OCI-LY1 (cell line): ENCODE results near the gene CPN2.

ENCODE experiments used
- H2AFZ ChIP-seq: fragments of 200-600 bp; sonication (generic), shearing (Covaris generic); 2 replicates; pipeline ENCODE4 v1.6.0; 2014; ENCODE audit warnings: antibody characterized with exemption, mild to moderate bottlenecking, low read length
- H3F3A ChIP-seq: fragments of 200-600 bp; sonication (generic), shearing (Covaris generic); 2 replicates; pipeline ENCODE4 v1.6.0; 2014; ENCODE audit warnings: mild to moderate bottlenecking, antibody characterized with exemption, low read length, moderate library complexity; ENCODE audit not compliant: insufficient read depth
- H3K27ac ChIP-seq: fragments of 200-600 bp; sonication (generic); 2 replicates; pipeline ENCODE4 v1.5.1; 2014; ENCODE audit warnings: low read length, mixed run types, mild to moderate bottlenecking, low read depth; ENCODE audit not compliant: poor library complexity, severe bottlenecking
- H3K27me3 ChIP-seq: fragments of 200-600 bp; sonication (generic); 2 replicates; pipeline ENCODE4 v1.6.0; 2014; ENCODE audit warnings: antibody characterized with exemption, mild to moderate bottlenecking, low read length, moderate library complexity; ENCODE audit not compliant: insufficient read depth
- H3K36me3 ChIP-seq: fragments of 200-600 bp; sonication (generic); 2 replicates; pipeline ENCODE4 v1.6.1; 2014; ENCODE audit warnings: mild to moderate bottlenecking, antibody characterized with exemption, low read length, moderate library complexity, mixed read lengths; ENCODE audit not compliant: insufficient read depth
- H3K4me1 ChIP-seq: fragments of 200-600 bp; sonication (generic); 2 replicates; pipeline ENCODE4 v1.5.1; 2014; ENCODE audit warnings: mild to moderate bottlenecking, low read length, moderate library complexity; ENCODE audit not compliant: insufficient read depth, severe bottlenecking
- H3K4me2 ChIP-seq: fragments of 200-600 bp; sonication (generic), shearing (Covaris generic); 2 replicates; pipeline ENCODE4 v1.6.1; 2014; ENCODE audit warnings: low read length
- H3K4me3 ChIP-seq: fragments of 200-600 bp; sonication (generic); 2 replicates; pipeline ENCODE4 v1.5.1; 2014; ENCODE audit warnings: low read length, low read depth, mild to moderate bottlenecking, mixed read lengths; ENCODE audit not compliant: poor library complexity, severe bottlenecking
- H3K79me2 ChIP-seq: fragments of 200-600 bp; shearing (Covaris generic); 2 replicates; pipeline ENCODE4 v1.6.1; 2016; ENCODE audit warnings: mixed run types, low read length, mixed read lengths; ENCODE audit not compliant: insufficient read depth
- H3K9ac ChIP-seq: fragments of 200-600 bp; sonication (generic), shearing (Covaris generic); 2 replicates; pipeline ENCODE4 v1.6.1; 2014; ENCODE audit warnings: mild to moderate bottlenecking, low read length, mixed read lengths
- H3K9me2 ChIP-seq: fragments of 200-600 bp; sonication (generic), shearing (Covaris generic); 2 replicates; pipeline ENCODE4 v1.6.1; 2014; ENCODE audit warnings: low read depth, mild to moderate bottlenecking, low read length, mixed read lengths
- H3K9me3 ChIP-seq: fragments of 200-600 bp; shearing (Covaris generic); 2 replicates; pipeline ENCODE4 v1.6.1; 2014; ENCODE audit warnings: low read length, mixed read lengths
- H4K20me1 ChIP-seq: fragments of 200-600 bp; sonication (generic), shearing (Covaris generic); 2 replicates; pipeline ENCODE4 v1.6.0; 2016; ENCODE audit warnings: mild to moderate bottlenecking, low read length; ENCODE audit not compliant: insufficient read depth
- CTCF ChIP-seq: fragments of 200-600 bp; sonication (generic), shearing (Covaris generic); IDR thresholded peaks from 2 replicates; pipeline ENCODE4 v1.5.1; 2017; ENCODE audit warnings: mild to moderate bottlenecking, antibody characterized with exemption, low read length, moderate library complexity, mixed read lengths
- EZH2 ChIP-seq: fragments of 200-600 bp; sonication (generic), shearing (Covaris generic); IDR thresholded peaks from 2 replicates; pipeline ENCODE4 v1.8.0; 2017; ENCODE audit warnings: borderline replicate concordance, mixed run types, mild to moderate bottlenecking, antibody characterized with exemption, low read length, moderate library complexity, mixed read lengths

CPN2 gene

GRCh38 chr3:194351080-194351672 is at the start of gene CPN2:
Gene CPN2 (minus strand): TSS chr3:194351328. CDS start chr3:194342702, 8,626 bp downstream.
- no peak within 1 kb of the TSS for H3K9ac ChIP-seq
- H3K4me2 ChIP-seq: no peak within 1 kb of the TSS
- H2AFZ ChIP-seq: no peak within 1 kb of the TSS
- H3K9me2 ChIP-seq: no peaks in the 10 kb centered on the region
- no peak within 1 kb of the TSS for H3K4me3 ChIP-seq
- peaks cover 4% of the 10 kb centered on the region for H3K27me3 ChIP-seq
- H3K36me3 ChIP-seq: no peaks in the 10 kb centered on the region
- no peaks in the 10 kb centered on the region for H3K9me3 ChIP-seq
- no peak for TF ChIP-seq CTCF
- H4K20me1 ChIP-seq: no peaks in the 10 kb centered on the region
- H3K79me2 ChIP-seq: no peaks in the 10 kb centered on the region
- H3F3A ChIP-seq: no peaks in the 10 kb centered on the region
- no peaks in the 10 kb centered on the region for H3K4me1 ChIP-seq
- no peak within 1 kb of the TSS for H3K27ac ChIP-seq

- H3K79me2 ChIP-seq: no peaks in the 10 kb centered on the region
- no peaks in the 10 kb centered on the region for H3K9me3 ChIP-seq
- H3K27me3 ChIP-seq: peaks cover 6% of the 10 kb centered on the region; the same call in 1 of the 2 replicates
- H3K4me2 ChIP-seq: no peak overlapping the region
- peaks cover 11% of the 10 kb centered on the region; the same call in 1 of the 2 replicates for H3K36me3 ChIP-seq
- peaks cover 4% of the 10 kb centered on the region; the same call in 1 of the 2 replicates for H3F3A ChIP-seq
- TF ChIP-seq EZH2: no peak
- TF ChIP-seq CTCF: no peak
- H3K27ac ChIP-seq: no peak overlapping the region
- no peak overlapping the region for H3K4me3 ChIP-seq
- H3K9ac ChIP-seq: no peak overlapping the region
- H2AFZ ChIP-seq: no peak overlapping the region
- peaks cover 10% of the 10 kb centered on the region for H3K4me1 ChIP-seq
- H4K20me1 ChIP-seq: no peaks in the 10 kb centered on the region
- H3K9me2 ChIP-seq: no peaks in the 10 kb centered on the region
These were observed 48.8 kb upstream of the CPN2 start for GRCh38 chr3:194399874-194400411.

- H3K4me2 ChIP-seq: no peak within 1 kb of the TSS
- no peak within 1 kb of the TSS for H2AFZ ChIP-seq
- TF ChIP-seq EZH2 (no peak), CTCF (no peak)
- peaks cover 6% of the 10 kb centered on the region; the same call in 1 of the 2 replicates for H3K27me3 ChIP-seq
- H3K9me2 ChIP-seq: no peaks in the 10 kb centered on the region
- peaks cover 10% of the 10 kb centered on the region for H3K4me1 ChIP-seq
- peaks cover 4% of the 10 kb centered on the region; the same call in 1 of the 2 replicates for H3F3A ChIP-seq
- no peak within 1 kb of the TSS for H3K4me3 ChIP-seq
- no peak within 1 kb of the TSS for H3K9ac ChIP-seq
- peaks cover 7% of the 10 kb centered on the region; the same call in 1 of the 2 replicates for H3K36me3 ChIP-seq
- no peak within 1 kb of the TSS for H3K27ac ChIP-seq
- no peaks in the 10 kb centered on the region for H3K79me2 ChIP-seq
- no peaks in the 10 kb centered on the region for H4K20me1 ChIP-seq
- no peaks in the 10 kb centered on the region for H3K9me3 ChIP-seq
These were observed 48.0 kb upstream of the CPN2 start, which contains the start of gene GP5 for GRCh38 chr3:194399166-194399565. Gene GP5 (minus strand): TSS chr3:194399266. CDS start chr3:194398282, 984 bp downstream.
